ENCODE results near the gene TFAP2A. TPM values are rescaled to one million over a fixed set of nuclear protein-coding genes. Genes with fewer than 3 reads are reported as not detected.

Gene TFAP2A
- total RNA-seq, 1 donor from 2014 or later, result not detected

GRCh38 chr6:10397756-10398445 lies 17.0 kb downstream of the TFAP2A start:
- intact Hi-C loops (cut with micrococcal nuclease), result no loop called here
- Mint-ChIP-seq H3K36me3 (ENCODE audit: low read depth) (peaks cover 3% of the 10 kb centered on the region), H3K4me3 (no peak overlapping the region), H3K27me3 (peaks cover 85% of the 10 kb centered on the region), H3K27ac (no peak overlapping the region), H3K9me3 (peaks cover 28% of the 10 kb centered on the region), H3K4me1 (no peaks in the 10 kb centered on the region)
- DNase-seq, result no peak

DNA sequence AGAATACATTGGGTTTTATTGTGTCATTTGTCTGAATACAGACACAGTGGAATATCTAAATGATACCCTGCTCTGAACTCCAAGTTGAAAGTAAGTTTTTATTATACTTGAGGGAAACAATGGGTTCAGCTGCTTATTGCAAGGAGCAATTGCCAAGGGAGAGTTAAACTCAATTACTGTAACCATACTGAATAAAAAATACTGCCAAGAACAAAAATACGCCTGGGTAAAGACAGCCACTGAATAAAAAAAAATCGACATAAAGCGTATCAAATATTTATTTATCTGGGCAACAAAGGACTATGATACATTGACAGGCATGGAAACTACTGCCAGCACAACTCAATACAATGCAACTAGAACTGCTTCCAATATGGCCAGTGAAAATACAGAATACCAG lies 18.1 kb downstream of the TFAP2A start:
- intact Hi-C loops (cut with micrococcal nuclease), result no loop called here
- H3K4me1 Mint-ChIP-seq, result no peaks in the 10 kb centered on the region
- no peak overlapping the region for H3K4me3 Mint-ChIP-seq
- H3K27me3 Mint-ChIP-seq, result peaks cover 86% of the 10 kb centered on the region
- DNase-seq, result no peak
- no peak overlapping the region for H3K27ac Mint-ChIP-seq
- peaks cover 24% of the 10 kb centered on the region for H3K9me3 Mint-ChIP-seq
- peaks cover 4% of the 10 kb centered on the region for H3K36me3 Mint-ChIP-seq (ENCODE audit: low read depth)

GRCh38 chr6:10395704-10396546 lies 18.9 kb downstream of the TFAP2A start:
- no peak for DNase-seq
- Mint-ChIP-seq H3K36me3 (ENCODE audit: low read depth) (peaks cover 9% of the 10 kb centered on the region), H3K27me3 (peaks cover 87% of the 10 kb centered on the region), H3K4me3 (no peak overlapping the region), H3K27ac (no peak overlapping the region), H3K4me1 (no peaks in the 10 kb centered on the region), H3K9me3 (peaks cover 21% of the 10 kb centered on the region)
- intact Hi-C loops (cut with micrococcal nuclease), result loop anchor here (2.0 kb wide), 1 partner anchor 17 kb away; no protein-coding TSS in a partner anchor

- intact Hi-C loops (cut with micrococcal nuclease), result loop anchor here (2.0 kb wide), 1 partner anchor 18 kb away; no protein-coding TSS in a partner anchor
- Mint-ChIP-seq H3K9me3 (peaks cover 24% of the 10 kb centered on the region), H3K27me3 (peaks cover 87% of the 10 kb centered on the region), H3K27ac (no peak overlapping the region), H3K4me1 (no peaks in the 10 kb centered on the region), H3K4me3 (no peak overlapping the region), H3K36me3 (ENCODE audit: low read depth) (peaks cover 9% of the 10 kb centered on the region)
- no peak for DNase-seq
These were observed 19.6 kb downstream of the TFAP2A start for GRCh38 chr6:10395171-10395703.

DNA sequence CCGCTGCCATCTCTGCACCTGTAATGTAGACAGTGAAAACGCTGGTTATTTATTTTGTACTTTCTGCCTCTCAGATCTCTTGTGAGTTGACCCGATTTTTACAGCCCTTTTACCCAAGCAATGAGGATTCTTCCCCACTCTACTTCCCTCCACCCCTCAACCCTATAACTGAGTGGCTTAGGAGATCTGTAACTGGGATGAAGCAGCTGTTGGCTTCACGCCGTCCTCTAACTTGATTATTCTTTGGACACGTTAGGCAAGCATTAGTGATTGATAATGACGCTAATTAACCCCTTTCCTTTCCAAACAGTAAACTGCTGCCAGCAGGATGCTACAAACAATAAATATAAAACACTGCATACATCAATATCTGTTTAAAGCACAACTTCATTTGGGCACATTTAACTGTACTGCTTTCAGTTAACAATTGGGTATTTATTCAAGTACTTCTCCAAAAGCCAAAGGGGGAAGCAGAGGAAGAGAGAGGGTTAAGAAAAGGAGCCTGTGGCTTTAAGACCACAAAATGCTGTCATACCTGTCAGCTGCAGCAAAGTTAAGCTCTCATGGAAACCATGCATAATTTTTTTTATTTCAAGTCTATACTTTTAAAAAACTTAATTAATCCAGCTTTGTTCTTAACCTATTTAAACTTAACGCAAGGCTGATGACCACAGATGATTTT lies 21.2 kb downstream of the TFAP2A start:
- Mint-ChIP-seq H3K27ac (no peak overlapping the region), H3K4me3 (no peak overlapping the region), H3K27me3 (peaks cover 89% of the 10 kb centered on the region), H3K4me1 (no peaks in the 10 kb centered on the region), H3K9me3 (peaks cover 29% of the 10 kb centered on the region), H3K36me3 (ENCODE audit: low read depth) (peaks cover 14% of the 10 kb centered on the region)
- DNase-seq, result no peak
- intact Hi-C loops (cut with micrococcal nuclease), result loop anchor here (2.0 kb wide), 1 partner anchor 19 kb away; no protein-coding TSS in a partner anchor

- H3K4me1 Mint-ChIP-seq, result no peaks in the 10 kb centered on the region
- no peak overlapping the region for H3K4me3 Mint-ChIP-seq
- intact Hi-C loops (cut with micrococcal nuclease), result loop anchor here (2.0 kb wide), 1 partner anchor 29 kb away; no protein-coding TSS in a partner anchor
- H3K27ac Mint-ChIP-seq, result no peak overlapping the region
- peaks cover 32% of the 10 kb centered on the region for H3K9me3 Mint-ChIP-seq
- peaks cover 14% of the 10 kb centered on the region for H3K36me3 Mint-ChIP-seq (ENCODE audit: low read depth)
- no peak for DNase-seq
- peaks cover 92% of the 10 kb centered on the region for H3K27me3 Mint-ChIP-seq
These were observed 23.1 kb downstream of the TFAP2A start for GRCh38 chr6:10391799-10392198.

- H3K27ac Mint-ChIP-seq, result no peak overlapping the region
- peaks cover 14% of the 10 kb centered on the region for H3K36me3 Mint-ChIP-seq (ENCODE audit: low read depth)
- H3K9me3 Mint-ChIP-seq, result peaks cover 37% of the 10 kb centered on the region
- no peaks in the 10 kb centered on the region for H3K4me1 Mint-ChIP-seq
- no peak for DNase-seq
- peaks cover 94% of the 10 kb centered on the region for H3K27me3 Mint-ChIP-seq
- intact Hi-C loops (cut with micrococcal nuclease), result loop anchor here (2.0 kb wide), 1 partner anchor 30 kb away; no protein-coding TSS in a partner anchor
- H3K4me3 Mint-ChIP-seq, result no peak overlapping the region
These were observed 23.6 kb downstream of the TFAP2A start for GRCh38 chr6:10391299-10391630.

- Mint-ChIP-seq H3K36me3 (ENCODE audit: low read depth) (peaks cover 14% of the 10 kb centered on the region), H3K27ac (no peak overlapping the region), H3K27me3 (peaks cover 95% of the 10 kb centered on the region), H3K4me1 (no peaks in the 10 kb centered on the region), H3K4me3 (no peak overlapping the region), H3K9me3 (peaks cover 35% of the 10 kb centered on the region)
- intact Hi-C loops (cut with micrococcal nuclease), result loop anchor here (2.0 kb wide), 1 partner anchor 30 kb away; no protein-coding TSS in a partner anchor
- no peak for DNase-seq
These were observed 24.2 kb downstream of the TFAP2A start for GRCh38 chr6:10390495-10391298.

GRCh38 chr6:10389739-10390494 lies 25.0 kb downstream of the TFAP2A start:
- no peak overlapping the region for H3K4me3 Mint-ChIP-seq
- intact Hi-C loops (cut with micrococcal nuclease), result loop anchor here (2.0 to 10.0 kb wide), 2 partner anchors 31 to 495 kb away; partner anchors contain the start of genes GCM2 and SYCP2L
- no peaks in the 10 kb centered on the region for H3K4me1 Mint-ChIP-seq
- peak overlapping the region; percentile 41 for H3K27ac Mint-ChIP-seq
- H3K27me3 Mint-ChIP-seq, result peaks cover 94% of the 10 kb centered on the region
- DNase-seq, result no peak
- peaks cover 32% of the 10 kb centered on the region for H3K9me3 Mint-ChIP-seq
- peaks cover 14% of the 10 kb centered on the region for H3K36me3 Mint-ChIP-seq (ENCODE audit: low read depth)

- no peak overlapping the region for H3K4me3 Mint-ChIP-seq
- H3K36me3 Mint-ChIP-seq (ENCODE audit: low read depth), result peaks cover 14% of the 10 kb centered on the region
- peaks cover 4% of the 10 kb centered on the region for H3K4me1 Mint-ChIP-seq
- H3K27me3 Mint-ChIP-seq, result peaks cover 93% of the 10 kb centered on the region
- H3K9me3 Mint-ChIP-seq, result peaks cover 33% of the 10 kb centered on the region
- H3K27ac Mint-ChIP-seq, result no peak overlapping the region
- no peak for DNase-seq
- intact Hi-C loops (cut with micrococcal nuclease), result loop anchor here (10.0 kb wide), 1 partner anchor 498 kb away; the partner anchor contains the start of genes GCM2 and SYCP2L
These were observed 27.9 kb downstream of the TFAP2A start for GRCh38 chr6:10386756-10387654.

GRCh38 chr6:10386220-10386619 lies 28.7 kb downstream of the TFAP2A start:
- DNase-seq, result no peak
- Mint-ChIP-seq H3K9me3 (peaks cover 33% of the 10 kb centered on the region), H3K27me3 (peaks cover 90% of the 10 kb centered on the region), H3K4me1 (peaks cover 4% of the 10 kb centered on the region), H3K36me3 (ENCODE audit: low read depth) (peaks cover 11% of the 10 kb centered on the region), H3K4me3 (no peak overlapping the region), H3K27ac (no peak overlapping the region)
- intact Hi-C loops (cut with micrococcal nuclease), result loop anchor here (10.0 kb wide), 1 partner anchor 499 kb away; the partner anchor contains the start of genes GCM2 and SYCP2L
